Lower lobe of right lung (tissue), 2 donors: ENCODE data around the gene CCDC134. TPM values are rescaled to one million over a fixed set of nuclear protein-coding genes. Genes with fewer than 3 reads are reported as not detected.
"Not testable (repeated sequence)": the region's sequence is repeated elsewhere in the genome, so short reads cannot be mapped to it uniquely, and the experiment has no call there.

Experiments used
- ATAC-seq, 2 donors: fragments of 200-7000 bp; cut with Tn5 transposase; one replicate each; pipeline ENCODE4 v1.9.1; 2020 to 2022; ENCODE audit warnings: mild to moderate bottlenecking in 2 of 2, moderate library complexity in 2 of 2
- DNase-seq: peaks from one replicate; pipeline ENCODE4 v3.0.0-alpha.2; 2020
- H3K27ac ChIP-seq: fragments of 200-600 bp; one replicate; pipeline ENCODE4 v1.8.0; 2022
- H3K27me3 ChIP-seq: fragments of 200-600 bp; one replicate; pipeline ENCODE4 v1.8.0; 2022; ENCODE audit warnings: low read depth
- H3K36me3 ChIP-seq: fragments of 200-600 bp; one replicate; pipeline ENCODE4 v1.8.0; 2022; ENCODE audit warnings: mild to moderate bottlenecking
- H3K4me1 ChIP-seq: fragments of 200-600 bp; one replicate; pipeline ENCODE4 v1.8.0; 2022
- H3K4me3 ChIP-seq: fragments of 200-600 bp; one replicate; pipeline ENCODE4 v1.8.0; 2022; ENCODE audit warnings: mild to moderate bottlenecking
- H3K9me3 ChIP-seq: fragments of 200-600 bp; one replicate; pipeline ENCODE4 v1.8.0; 2022
- intact Hi-C: fragments of 100-400 bp; cut with DNase I; formaldehyde crosslinking; loops from one replicate; pipeline ENCODE4 v1.11.0; 2022
- total RNA-seq: library from RNA; stranded (reverse); fragmentation: NEBNext Ultra II Directional; extraction: Animal tissue kit (Norgen Biotek cat#: 25700); gene quantifications from one replicate; pipeline ENCODE4 v1.2.1, GENCODE V29; 2021
- TF ChIP-seq, protein P1 (sequence below): fragments of 200-600 bp; IDR thresholded peaks from one replicate; pipeline ENCODE4 v1.8.0; 2022; ENCODE audit warnings: antibody characterized with exemption, mild to moderate bottlenecking
- donor health status: DM: no; HTN: yes; CAD: no; lungs with severe emphysema.

Gene CCDC134
- total RNA-seq, 1 donor from 2014 or later = 7.9 TPM

GRCh38 chr22:41833369-41834004, 33.0 kb downstream of the CCDC134 start:
- TF ChIP-seq, protein P1, sequence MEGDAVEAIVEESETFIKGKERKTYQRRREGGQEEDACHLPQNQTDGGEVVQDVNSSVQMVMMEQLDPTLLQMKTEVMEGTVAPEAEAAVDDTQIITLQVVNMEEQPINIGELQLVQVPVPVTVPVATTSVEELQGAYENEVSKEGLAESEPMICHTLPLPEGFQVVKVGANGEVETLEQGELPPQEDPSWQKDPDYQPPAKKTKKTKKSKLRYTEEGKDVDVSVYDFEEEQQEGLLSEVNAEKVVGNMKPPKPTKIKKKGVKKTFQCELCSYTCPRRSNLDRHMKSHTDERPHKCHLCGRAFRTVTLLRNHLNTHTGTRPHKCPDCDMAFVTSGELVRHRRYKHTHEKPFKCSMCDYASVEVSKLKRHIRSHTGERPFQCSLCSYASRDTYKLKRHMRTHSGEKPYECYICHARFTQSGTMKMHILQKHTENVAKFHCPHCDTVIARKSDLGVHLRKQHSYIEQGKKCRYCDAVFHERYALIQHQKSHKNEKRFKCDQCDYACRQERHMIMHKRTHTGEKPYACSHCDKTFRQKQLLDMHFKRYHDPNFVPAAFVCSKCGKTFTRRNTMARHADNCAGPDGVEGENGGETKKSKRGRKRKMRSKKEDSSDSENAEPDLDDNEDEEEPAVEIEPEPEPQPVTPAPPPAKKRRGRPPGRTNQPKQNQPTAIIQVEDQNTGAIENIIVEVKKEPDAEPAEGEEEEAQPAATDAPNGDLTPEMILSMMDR = no peak
- Histone ChIP-seq H3K4me1 (peaks cover 28% of the 10 kb centered on the region), H3K4me3 (peak overlapping the region; percentile 97), H3K27me3 (no peaks in the 10 kb centered on the region), H3K9me3 (no peaks in the 10 kb centered on the region), H3K27ac (peak overlapping the region; percentile 95), H3K36me3 (peaks cover 17% of the 10 kb centered on the region)
- ATAC-seq (peak; percentile 45 to 56), DNase-seq (peak; percentile 69)
- intact Hi-C loops = no loop called here

- H3K4me3 ChIP-seq = peak overlapping the region; percentile 97
- no peaks in the 10 kb centered on the region for H3K27me3 ChIP-seq
- peak overlapping the region; percentile 95 for H3K27ac ChIP-seq
- DNase-seq (no peak), ATAC-seq (no peak)
- H3K36me3 ChIP-seq = peaks cover 17% of the 10 kb centered on the region
- H3K9me3 ChIP-seq = no peaks in the 10 kb centered on the region
- H3K4me1 ChIP-seq = peaks cover 34% of the 10 kb centered on the region
- intact Hi-C loops = no loop called here
- TF ChIP-seq, protein P1 = no peak
Observed at GRCh38 chr22:41834005-41834944, 33.8 kb downstream of the CCDC134 start.

- H3K27ac ChIP-seq, H3K9me3 ChIP-seq, DNase-seq, intact Hi-C loops, H3K27me3 ChIP-seq, H3K4me3 ChIP-seq, ATAC-seq: not testable (repeated sequence)
- Histone ChIP-seq H3K4me1 (peaks cover 35% of the 10 kb centered on the region), H3K36me3 (peaks cover 17% of the 10 kb centered on the region)
Observed at GRCh38 chr22:41835462-41835861, 35.0 kb downstream of the CCDC134 start.

- no peak for ATAC-seq
- Histone ChIP-seq H3K27ac (no peak overlapping the region), H3K9me3 (no peaks in the 10 kb centered on the region), H3K4me1 (peaks cover 46% of the 10 kb centered on the region), H3K36me3 (peaks cover 20% of the 10 kb centered on the region), H3K27me3 (no peaks in the 10 kb centered on the region), H3K4me3 (no peak overlapping the region)
- DNase-seq = no peak
- TF ChIP-seq, protein P1 = no peak
- intact Hi-C loops = no loop called here
Observed at GRCh38 chr22:41836551-41836950, 36.1 kb downstream of the CCDC134 start.

DNA sequence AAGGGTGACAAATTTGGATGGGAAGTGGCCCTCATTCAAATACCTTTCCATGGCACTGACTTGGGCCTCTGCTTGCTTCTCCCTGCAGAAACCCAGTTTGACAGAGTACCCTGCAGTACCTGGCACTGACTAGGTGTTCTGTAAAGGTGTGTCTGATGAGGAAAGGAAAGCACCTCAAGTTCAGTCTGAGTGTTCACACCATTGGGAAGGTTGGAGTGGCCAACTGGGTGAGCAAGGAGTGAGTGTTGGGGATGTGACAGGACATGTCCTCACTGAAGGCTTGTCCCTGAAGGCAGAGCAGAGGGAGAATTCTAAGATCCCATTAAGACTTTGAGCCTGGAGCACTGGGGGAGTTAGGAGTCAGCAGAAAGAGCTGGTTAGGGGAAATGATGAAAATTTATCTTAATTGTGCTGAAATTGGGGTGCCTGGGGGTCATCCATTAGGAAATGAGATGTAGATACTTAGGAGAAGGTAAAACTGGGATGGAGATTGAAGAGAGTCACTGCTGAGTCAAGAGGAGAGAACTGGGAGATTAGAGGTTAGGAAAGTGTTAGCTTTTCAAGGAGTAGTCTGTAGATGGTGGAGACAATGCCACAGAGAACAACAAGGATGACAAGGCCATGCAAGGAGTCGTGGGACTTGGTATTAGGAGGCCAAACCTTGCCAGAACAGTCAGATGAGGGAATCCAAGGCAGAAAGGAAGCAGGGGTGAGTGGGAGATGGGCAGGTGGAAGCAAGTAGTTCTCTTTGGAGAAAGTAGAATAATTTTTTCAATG, 38.6 kb downstream of the CCDC134 start:
- no peaks in the 10 kb centered on the region for H3K27me3 ChIP-seq
- H3K9me3 ChIP-seq = no peaks in the 10 kb centered on the region
- TF ChIP-seq, protein P1 = no peak
- no peak overlapping the region for H3K4me3 ChIP-seq
- peaks cover 24% of the 10 kb centered on the region for H3K36me3 ChIP-seq
- DNase-seq (no peak), ATAC-seq (no peak)
- H3K27ac ChIP-seq = no peak overlapping the region
- peaks cover 43% of the 10 kb centered on the region for H3K4me1 ChIP-seq
- intact Hi-C loops = no loop called here
